PFSK-1 (cell line): ENCODE results near the gene ATP6V1B1.

Source experiments
- FOXP2 ChIP-seq: optimal IDR thresholded peaks from 2 replicates; pipeline ENCODE3; 2011; ENCODE audit warnings: borderline replicate concordance, control low read depth, inconsistent platforms; ENCODE audit not compliant: insufficient read depth; ENCODE audit errors: extremely low read length, extremely low read depth
- POLR2AphosphoS5 ChIP-seq: IDR thresholded peaks from 2 replicates; pipeline ENCODE4 v1.6.1; 2012; ENCODE audit warnings: low read depth, mild to moderate bottlenecking, control low read depth, low read length, moderate library complexity
- REST ChIP-seq, 2 experiments: IDR thresholded peaks; 2 replicates each; pipeline versions ENCODE4 v1.6.1 to v1.8.0; 2011 to 2012; ENCODE audit warnings: low read depth in 2 of 2, low read length in 2 of 2, control low read depth in 1 of 2, inconsistent platforms in 1 of 2, mild to moderate bottlenecking in 1 of 2, moderate library complexity in 1 of 2; ENCODE audit not compliant: insufficient read depth in 1 of 2
- SIN3A ChIP-seq: IDR thresholded peaks from 2 replicates; pipeline ENCODE4 v1.6.1; 2012; ENCODE audit warnings: mild to moderate bottlenecking, low read length, moderate library complexity, borderline replicate concordance; ENCODE audit not compliant: insufficient read depth
- TAF1 ChIP-seq: IDR thresholded peaks from 2 replicates; pipeline ENCODE4 v1.6.1; 2012; ENCODE audit warnings: low read length, control low read depth, borderline replicate concordance; ENCODE audit not compliant: insufficient read depth

Gene ATP6V1B1

GRCh38 chr2:71003966-71004755 lies 68.5 kb downstream of the ATP6V1B1 start:
- no peak for TF ChIP-seq TAF1
- TF ChIP-seq REST (IDR thresholded peaks at IDR 0.05; ENCODE audit: insufficient read depth in 1 of 2, low read depth in 2 of 2, low read length in 2 of 2) = no peak
- TF ChIP-seq POLR2AphosphoS5 = no peak
- no peak for TF ChIP-seq FOXP2

GRCh38 chr2:71004857-71005256 lies 69.2 kb downstream of the ATP6V1B1 start:
- TF ChIP-seq REST (IDR thresholded peaks at IDR 0.05; ENCODE audit: insufficient read depth in 1 of 2, low read depth in 2 of 2, low read length in 2 of 2) = no peak
- no peak for TF ChIP-seq FOXP2
- no peak for TF ChIP-seq TAF1
- no peak for TF ChIP-seq SIN3A
- TF ChIP-seq POLR2AphosphoS5 = no peak

- no peak for TF ChIP-seq SIN3A
- no peak for TF ChIP-seq REST (IDR thresholded peaks at IDR 0.05; ENCODE audit: insufficient read depth in 1 of 2, low read depth in 2 of 2, low read length in 2 of 2)
- TF ChIP-seq POLR2AphosphoS5 = no peak
- TF ChIP-seq FOXP2 = no peak
- no peak for TF ChIP-seq TAF1
Measured at GRCh38 chr2:71005271-71006202, 69.8 kb downstream of the ATP6V1B1 start.

GRCh38 chr2:71006323-71006722 lies 70.6 kb downstream of the ATP6V1B1 start:
- TF ChIP-seq SIN3A (no peak), TAF1 (no peak), FOXP2 (no peak), POLR2AphosphoS5 (no peak), REST (IDR thresholded peaks at IDR 0.05; ENCODE audit: insufficient read depth in 1 of 2, low read depth in 2 of 2, low read length in 2 of 2) (no peak)
